HepG2 (cell line): ENCODE measurements around the gene SCAF4.

Experiments used
- DNMT1 ChIP-seq: sonication (generic); formaldehyde crosslinking; IDR thresholded peaks from 2 replicates; pipeline ENCODE4 v1.5.1; 2020; ENCODE audit warnings: mild to moderate bottlenecking, missing genetic modification reagents
- GTF2F1 ChIP-seq: fragments of 150-350 bp; IDR thresholded peaks from 2 replicates; pipeline ENCODE4 v1.6.1; 2014; ENCODE audit warnings: low read length
- ZNF224 ChIP-seq: sonication (generic); formaldehyde crosslinking; IDR thresholded peaks from 2 replicates; pipeline ENCODE4 v1.5.0; 2020; ENCODE audit warnings: mild to moderate bottlenecking, missing genetic modification reagents
- ZNF883 ChIP-seq: sonication (generic); formaldehyde crosslinking; IDR thresholded peaks from 2 replicates; pipeline ENCODE4 v1.5.1; 2020; ENCODE audit warnings: mild to moderate bottlenecking, missing genetic modification reagents; ENCODE audit errors: not compliant biosample characterization
- TF ChIP-seq, protein P1 (sequence below): sonication (generic); formaldehyde crosslinking; IDR thresholded peaks from 2 replicates; pipeline ENCODE4 v1.5.0; 2020; ENCODE audit warnings: mild to moderate bottlenecking, missing genetic modification reagents, moderate library complexity
- TF ChIP-seq, protein P2 (sequence below): sonication (generic); formaldehyde crosslinking; IDR thresholded peaks from 2 replicates; pipeline ENCODE4 v1.4.0; 2020; ENCODE audit warnings: mild to moderate bottlenecking, missing genetic modification reagents, borderline replicate concordance

DNA sequence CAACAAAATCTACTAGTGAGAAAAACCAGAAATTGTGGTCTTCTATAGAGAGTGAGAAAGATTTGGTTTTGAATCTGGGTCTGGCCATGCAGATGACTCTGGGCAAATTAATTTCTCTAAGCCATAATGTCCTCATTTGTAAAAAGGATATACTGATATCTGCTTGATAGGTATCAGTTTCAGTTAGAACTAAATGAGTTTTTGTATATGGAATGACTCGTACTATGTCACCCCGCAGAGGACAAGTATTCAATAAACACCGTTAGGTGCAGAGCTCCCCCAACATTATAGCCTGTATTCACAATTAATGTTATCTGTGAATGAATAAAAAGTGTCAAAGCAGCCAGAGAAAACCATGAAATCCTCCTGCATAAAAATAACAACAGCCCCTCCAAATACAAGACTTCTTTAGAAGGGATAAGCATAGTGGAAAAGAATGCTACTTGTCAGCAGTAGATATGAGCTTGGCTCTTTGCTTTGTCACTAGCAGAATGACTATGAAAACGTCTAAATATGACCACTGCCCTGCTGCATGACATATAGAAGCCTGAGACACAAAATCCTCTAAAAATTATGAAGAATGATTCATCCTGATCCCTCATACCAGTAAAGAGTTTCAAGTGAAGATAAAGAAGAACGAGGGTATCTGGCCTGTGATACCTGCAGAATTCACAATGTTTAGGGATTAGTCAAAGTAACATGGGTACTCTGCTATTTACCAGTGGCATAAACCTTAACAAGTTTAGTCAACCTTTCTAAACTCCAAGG is 17.8 kb downstream of the SCAF4 start:
- TF ChIP-seq ZNF224 (no peak), GTF2F1 (no peak), DNMT1 (CRISPR knock-in tag) (no peak), ZNF883 (CRISPR knock-in tag) (no peak)
- TF ChIP-seq, protein P1, sequence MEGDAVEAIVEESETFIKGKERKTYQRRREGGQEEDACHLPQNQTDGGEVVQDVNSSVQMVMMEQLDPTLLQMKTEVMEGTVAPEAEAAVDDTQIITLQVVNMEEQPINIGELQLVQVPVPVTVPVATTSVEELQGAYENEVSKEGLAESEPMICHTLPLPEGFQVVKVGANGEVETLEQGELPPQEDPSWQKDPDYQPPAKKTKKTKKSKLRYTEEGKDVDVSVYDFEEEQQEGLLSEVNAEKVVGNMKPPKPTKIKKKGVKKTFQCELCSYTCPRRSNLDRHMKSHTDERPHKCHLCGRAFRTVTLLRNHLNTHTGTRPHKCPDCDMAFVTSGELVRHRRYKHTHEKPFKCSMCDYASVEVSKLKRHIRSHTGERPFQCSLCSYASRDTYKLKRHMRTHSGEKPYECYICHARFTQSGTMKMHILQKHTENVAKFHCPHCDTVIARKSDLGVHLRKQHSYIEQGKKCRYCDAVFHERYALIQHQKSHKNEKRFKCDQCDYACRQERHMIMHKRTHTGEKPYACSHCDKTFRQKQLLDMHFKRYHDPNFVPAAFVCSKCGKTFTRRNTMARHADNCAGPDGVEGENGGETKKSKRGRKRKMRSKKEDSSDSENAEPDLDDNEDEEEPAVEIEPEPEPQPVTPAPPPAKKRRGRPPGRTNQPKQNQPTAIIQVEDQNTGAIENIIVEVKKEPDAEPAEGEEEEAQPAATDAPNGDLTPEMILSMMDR (CRISPR knock-in tag) = no peak
- TF ChIP-seq, protein P2, sequence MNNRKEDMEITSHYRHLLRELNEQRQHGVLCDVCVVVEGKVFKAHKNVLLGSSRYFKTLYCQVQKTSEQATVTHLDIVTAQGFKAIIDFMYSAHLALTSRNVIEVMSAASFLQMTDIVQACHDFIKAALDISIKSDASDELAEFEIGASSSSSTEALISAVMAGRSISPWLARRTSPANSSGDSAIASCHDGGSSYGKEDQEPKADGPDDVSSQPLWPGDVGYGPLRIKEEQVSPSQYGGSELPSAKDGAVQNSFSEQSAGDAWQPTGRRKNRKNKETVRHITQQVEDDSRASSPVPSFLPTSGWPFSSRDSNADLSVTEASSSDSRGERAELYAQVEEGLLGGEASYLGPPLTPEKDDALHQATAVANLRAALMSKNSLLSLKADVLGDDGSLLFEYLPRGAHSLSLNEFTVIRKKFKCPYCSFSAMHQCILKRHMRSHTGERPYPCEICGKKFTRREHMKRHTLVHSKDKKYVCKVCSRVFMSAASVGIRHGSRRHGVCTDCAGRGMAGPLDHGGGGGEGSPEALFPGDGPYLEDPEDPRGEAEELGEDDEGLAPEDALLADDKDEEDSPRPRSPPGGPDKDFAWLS (CRISPR knock-in tag) = no peak
